Measurements from ENCODE around the gene PLA2G4F. TPM values are rescaled to one million over a fixed set of nuclear protein-coding genes. Genes with fewer than 3 reads are reported as not detected.

Gene PLA2G4F
- total RNA-seq, 1 experiment from 2014 or later, result 1.9 TPM

DNA sequence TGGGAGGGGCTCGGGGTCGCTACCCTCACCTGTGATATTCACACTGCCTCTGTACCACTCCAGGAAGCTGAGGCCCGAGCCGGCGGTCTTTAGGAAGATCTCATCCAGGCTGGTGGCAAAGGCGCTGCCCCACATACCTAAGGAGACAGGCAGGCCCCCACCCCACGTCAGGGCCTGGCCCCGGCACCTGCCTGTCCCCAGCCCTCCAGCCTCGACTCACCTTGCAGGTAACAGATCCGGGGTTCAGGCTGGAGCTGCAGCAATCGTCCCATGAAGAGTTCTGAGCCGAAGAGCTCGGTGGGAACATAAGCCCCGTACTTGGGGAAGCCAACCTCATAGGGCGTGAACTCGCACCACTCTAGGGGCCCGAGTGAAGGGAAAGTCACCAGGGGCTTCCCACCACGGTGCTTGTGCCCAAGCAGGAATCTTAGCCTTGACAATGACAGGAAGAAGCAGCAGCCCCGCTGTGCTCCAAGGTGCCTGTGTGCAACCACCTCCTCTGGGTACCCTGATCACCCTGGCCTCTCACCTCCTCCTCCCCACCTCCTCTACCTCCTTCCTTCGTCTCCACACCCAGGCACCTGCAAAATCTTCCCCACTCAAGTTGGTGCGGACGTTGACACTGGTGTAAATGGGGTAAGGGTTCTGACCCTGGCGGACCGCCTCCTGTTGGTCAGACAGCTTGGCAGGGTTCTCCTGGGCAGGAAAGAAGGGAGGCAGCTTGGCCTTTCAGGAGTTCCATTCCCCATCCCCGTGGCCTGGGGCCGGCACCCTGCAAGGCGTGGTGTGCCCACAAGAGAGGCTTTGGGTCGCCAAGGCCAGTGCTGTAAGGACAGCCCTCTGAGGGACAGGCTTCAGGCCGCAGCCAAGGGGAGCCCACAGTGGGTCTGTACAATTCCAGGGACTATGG, 10.6 kb downstream of the PLA2G4F start:
- Histone ChIP-seq H3K4me2 (no peak overlapping the region), H3F3A (ENCODE audit: insufficient read depth, low read depth) (no peaks in the 10 kb centered on the region), H3K36me3 (ENCODE audit: low read depth) (no peaks in the 10 kb centered on the region), H3K4me3 (no peak overlapping the region), H3K9me3 (ENCODE audit: insufficient read depth, low read depth) (no peaks in the 10 kb centered on the region), H3K27ac (no peak overlapping the region), H2AFZ (no peak overlapping the region), H3K4me1 (replicated peaks; ENCODE audit: insufficient read depth) (no peaks in the 10 kb centered on the region), H3K9me2 (ENCODE audit: insufficient read depth) (no peaks in the 10 kb centered on the region), H4K20me1 (ENCODE audit: insufficient read depth) (no peaks in the 10 kb centered on the region), H3K27me3 (ENCODE audit: insufficient read depth, low read depth) (no peaks in the 10 kb centered on the region), H3K79me2 (ENCODE audit: low read depth) (no peaks in the 10 kb centered on the region)
- ChIA-PET POLR2A (ENCODE audit: unreplicated experiment) (no interaction called here), CTCF (no interaction called here)
- DNase-seq, result no peak
- TF ChIP-seq EZH2 (IDR thresholded peaks at IDR 0.05; ENCODE audit: low read depth), result no peak
- intact Hi-C loops (cut with micrococcal nuclease; ENCODE audit: unreplicated experiment), result no loop called here
- BruUV-seq (replicated peaks), result no TSS peak

- H3K4me2 ChIP-seq, result no peak overlapping the region
Observed at GRCh38 chr15:42144841-42145375, 11.5 kb downstream of the PLA2G4F start.

DNA sequence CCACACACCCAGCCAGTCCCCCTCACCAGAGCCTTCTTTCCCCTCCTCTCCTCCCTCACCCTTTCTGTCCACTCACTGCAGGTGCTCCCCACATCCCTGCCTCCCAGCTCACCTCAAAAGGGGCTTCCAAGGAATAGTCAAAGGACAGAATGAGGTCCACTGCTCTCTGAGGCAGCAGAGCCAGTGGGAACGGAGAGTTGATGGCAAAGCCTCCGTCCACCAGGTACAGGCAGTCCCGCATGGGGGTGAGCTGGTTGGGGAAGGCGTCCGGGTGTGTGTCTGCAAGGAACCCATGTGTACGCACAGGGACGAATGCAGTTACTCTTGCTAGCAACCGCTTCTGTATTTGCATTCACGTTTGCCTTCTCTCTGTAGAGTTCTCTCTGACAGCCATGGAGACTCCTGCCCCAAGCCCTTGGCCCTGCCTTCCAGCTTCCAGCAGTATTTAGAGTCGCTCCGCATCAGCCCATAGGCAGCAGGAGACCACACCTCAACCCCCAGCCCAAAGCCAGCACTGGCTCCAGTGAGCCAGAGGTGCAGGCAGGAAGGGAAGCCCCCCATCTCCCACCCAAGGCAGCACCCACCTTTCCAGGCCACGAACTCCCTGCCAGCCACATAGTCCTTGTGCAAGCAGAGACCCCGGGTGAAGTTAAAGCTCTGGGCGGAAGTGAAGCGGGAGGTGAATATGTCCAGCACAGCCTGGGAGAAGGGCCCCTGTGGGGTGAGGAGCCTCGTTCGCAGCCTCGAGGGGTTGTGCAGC, 12.4 kb downstream of the PLA2G4F start:
- no peak overlapping the region for H3K27ac ChIP-seq
- H3K27me3 ChIP-seq (ENCODE audit: insufficient read depth, low read depth), result no peaks in the 10 kb centered on the region
- DNase-seq, result no peak
- H2AFZ ChIP-seq, result no peak overlapping the region
- ChIA-PET CTCF (no interaction called here), POLR2A (ENCODE audit: unreplicated experiment) (no interaction called here)
- H3K4me1 ChIP-seq (replicated peaks; ENCODE audit: insufficient read depth), result no peaks in the 10 kb centered on the region
- no peaks in the 10 kb centered on the region; the same call in 1 of the 2 replicates for H3K9me3 ChIP-seq (ENCODE audit: insufficient read depth, low read depth)
- H3K4me2 ChIP-seq, result no peak overlapping the region
- H3K79me2 ChIP-seq (ENCODE audit: low read depth), result no peaks in the 10 kb centered on the region
- BruUV-seq (replicated peaks), result no TSS peak
- H3K36me3 ChIP-seq (ENCODE audit: low read depth), result no peaks in the 10 kb centered on the region
- H4K20me1 ChIP-seq (ENCODE audit: insufficient read depth), result no peaks in the 10 kb centered on the region
- intact Hi-C loops (cut with micrococcal nuclease; ENCODE audit: unreplicated experiment), result no loop called here
- H3K4me3 ChIP-seq, result no peak overlapping the region
- H3K9me2 ChIP-seq (ENCODE audit: insufficient read depth), result no peaks in the 10 kb centered on the region
- no peaks in the 10 kb centered on the region for H3F3A ChIP-seq (ENCODE audit: insufficient read depth, low read depth)
- TF ChIP-seq CTCF (conservative IDR thresholded peaks at IDR 0.05) (no peak), EZH2 (IDR thresholded peaks at IDR 0.05; ENCODE audit: low read depth) (no peak)

More at GRCh38 chr15:42144841-42145375, 11.5 kb downstream of the PLA2G4F start:
- H4K20me1 ChIP-seq (ENCODE audit: insufficient read depth), result no peaks in the 10 kb centered on the region
- intact Hi-C loops (cut with micrococcal nuclease; ENCODE audit: unreplicated experiment), result no loop called here
- H3F3A ChIP-seq (ENCODE audit: insufficient read depth, low read depth), result no peaks in the 10 kb centered on the region
- no peak for DNase-seq
- H3K4me1 ChIP-seq (replicated peaks; ENCODE audit: insufficient read depth), result no peaks in the 10 kb centered on the region
- no peak overlapping the region for H3K4me3 ChIP-seq
- TF ChIP-seq EZH2 (IDR thresholded peaks at IDR 0.05; ENCODE audit: low read depth), result no peak
- TF ChIP-seq CTCF (conservative IDR thresholded peaks at IDR 0.05), result no peak
- no TSS peak for BruUV-seq (replicated peaks)
- H3K27me3 ChIP-seq (ENCODE audit: insufficient read depth, low read depth), result no peaks in the 10 kb centered on the region
- no peak overlapping the region for H2AFZ ChIP-seq
- H3K9me2 ChIP-seq (ENCODE audit: insufficient read depth), result no peaks in the 10 kb centered on the region
- no peaks in the 10 kb centered on the region for H3K36me3 ChIP-seq (ENCODE audit: low read depth)
- ChIA-PET POLR2A (ENCODE audit: unreplicated experiment) (no interaction called here), CTCF (no interaction called here)
- H3K27ac ChIP-seq, result no peak overlapping the region
- no peaks in the 10 kb centered on the region for H3K9me3 ChIP-seq (ENCODE audit: insufficient read depth, low read depth)
- H3K79me2 ChIP-seq (ENCODE audit: low read depth), result no peaks in the 10 kb centered on the region

All from PC-9 (cell line).